Measurements from ENCODE around the gene INPP5B. TPM values are rescaled to one million over a fixed set of nuclear protein-coding genes. Genes with fewer than 3 reads are reported as not detected.

The INPP5B gene
- total and polyA plus RNA-seq, 8 donors: 7.2 to 56.7 (median 9.5) TPM

DNA sequence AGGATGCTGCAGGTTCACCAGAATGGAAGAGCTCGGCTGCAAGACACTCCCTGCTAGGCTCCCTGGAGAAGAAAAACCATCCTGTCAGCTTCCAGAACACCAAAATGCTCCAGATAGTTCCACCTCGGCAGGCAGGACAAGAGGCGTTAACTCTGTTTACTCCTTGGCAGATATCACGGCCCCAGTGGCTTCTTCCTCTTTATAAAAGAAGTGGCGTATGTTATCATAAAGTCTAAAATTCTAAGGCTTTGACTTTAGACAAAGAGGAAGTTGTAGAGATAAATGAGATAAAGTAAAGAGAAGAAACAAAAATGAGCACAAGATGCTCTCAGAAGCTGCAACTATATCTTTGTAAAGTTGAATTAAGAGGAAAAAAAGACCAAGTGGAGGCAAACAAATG lies 63.2 kb downstream of the INPP5B start:
- no peak for TF ChIP-seq POLR2A (IDR thresholded peaks at IDR 0.05)
- TF ChIP-seq EP300 (IDR thresholded peaks at IDR 0.05): no peak
- no peak for TF ChIP-seq CTCF (IDR thresholded peaks at IDR 0.05)
- no peak for TF ChIP-seq POLR2AphosphoS5 (IDR thresholded peaks at IDR 0.05)
- WGBS, 5 donors: 58 to 73% (median 65%) methylated on average over 5 of the region's 5 CpGs
- Histone ChIP-seq H3K27ac (no peak overlapping the region), H3K4me1 (peaks cover 0 to 2% (median under 1%) of the 10 kb centered on the region in 4 donors), H3K9me3 (no peaks in the 10 kb centered on the region), H3K27me3 (no peaks in the 10 kb centered on the region), H3K36me3 (peaks cover 75 to 100% (median 100%) of the 10 kb centered on the region in 4 donors), H3K4me3 (no peak overlapping the region)
- intact Hi-C loops (cut with DNase I; ENCODE audit: low total_unique reads): loop anchor here (10.0 kb wide), 1 partner anchor 91 kb away; no protein-coding TSS in a partner anchor
- DNase-seq: no peak

GRCh38 chr1:37879865-37880264 lies 67.0 kb downstream of the INPP5B start:
- peaks cover 67 to 100% (median 99%) of the 10 kb centered on the region in 4 donors for H3K36me3 ChIP-seq
- H3K9me3 ChIP-seq: no peaks in the 10 kb centered on the region
- no peak for DNase-seq
- intact Hi-C loops (cut with DNase I; ENCODE audit: low total_unique reads): loop anchor here (10.0 kb wide), 1 partner anchor 95 kb away; no protein-coding TSS in a partner anchor
- H3K4me1 ChIP-seq: no peaks in the 10 kb centered on the region
- H3K4me3 ChIP-seq: no peak overlapping the region
- 81 to 94% (median 87%) methylated on average over 4 of the region's 4 CpGs for WGBS, 5 donors
- no peak overlapping the region for H3K27ac ChIP-seq
- no peaks in the 10 kb centered on the region for H3K27me3 ChIP-seq
- no peak for TF ChIP-seq EP300 (IDR thresholded peaks at IDR 0.05)
- TF ChIP-seq POLR2AphosphoS5 (IDR thresholded peaks at IDR 0.05): no peak
- TF ChIP-seq POLR2A (IDR thresholded peaks at IDR 0.05): no peak
- no peak for TF ChIP-seq CTCF (IDR thresholded peaks at IDR 0.05)

- WGBS, 5 donors: 86 to 94% (median 91%) methylated on average over 6 of the region's 6 CpGs
- intact Hi-C loops (cut with DNase I; ENCODE audit: low total_unique reads): no loop called here
- DNase-seq: no peak
- Histone ChIP-seq H3K27me3 (no peaks in the 10 kb centered on the region), H3K27ac (no peak overlapping the region), H3K36me3 (peaks cover 80 to 100% (median 99%) of the 10 kb centered on the region in 4 donors), H3K9me3 (no peaks in the 10 kb centered on the region), H3K4me3 (no peak overlapping the region), H3K4me1 (no peaks in the 10 kb centered on the region)
- TF ChIP-seq CTCF (IDR thresholded peaks at IDR 0.05) (no peak), POLR2AphosphoS5 (IDR thresholded peaks at IDR 0.05) (no peak), EP300 (IDR thresholded peaks at IDR 0.05) (no peak), POLR2A (IDR thresholded peaks at IDR 0.05) (no peak)
Observed at GRCh38 chr1:37878071-37878470, 68.8 kb downstream of the INPP5B start.

DNA sequence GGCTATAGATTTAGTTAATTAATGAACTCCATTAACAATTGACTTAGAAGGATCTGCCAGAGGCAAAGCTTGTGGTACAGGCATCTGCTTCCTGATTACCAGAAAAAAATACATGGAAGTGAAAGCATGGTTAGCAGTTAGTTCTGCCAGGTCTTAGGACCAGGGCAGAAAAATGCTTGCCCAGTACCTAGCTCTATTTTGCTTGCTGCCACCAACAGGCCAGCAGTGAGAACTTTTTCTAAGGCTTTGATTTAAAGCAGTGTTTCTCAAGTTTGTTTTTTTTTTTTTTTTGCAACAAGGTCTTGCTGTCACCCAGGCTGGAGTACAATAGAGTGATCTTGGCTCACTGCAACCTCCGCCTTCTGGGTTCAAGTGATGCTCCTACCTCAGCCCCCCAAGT lies 71.0 kb downstream of the INPP5B start:
- intact Hi-C loops (cut with DNase I; ENCODE audit: low total_unique reads): no loop called here
- Histone ChIP-seq H3K27ac (no peak overlapping the region), H3K4me1 (no peaks in the 10 kb centered on the region), H3K36me3 (peaks cover 75 to 100% (median 97%) of the 10 kb centered on the region in 4 donors), H3K9me3 (no peaks in the 10 kb centered on the region), H3K4me3 (no peak overlapping the region), H3K27me3 (no peaks in the 10 kb centered on the region)
- DNase-seq: peak in 1 of 2 donors; percentile 18
- no peak for TF ChIP-seq EP300 (IDR thresholded peaks at IDR 0.05)
- no peak for TF ChIP-seq POLR2AphosphoS5 (IDR thresholded peaks at IDR 0.05)
- no peak for TF ChIP-seq POLR2A (IDR thresholded peaks at IDR 0.05)
- no peak for TF ChIP-seq CTCF (IDR thresholded peaks at IDR 0.05)
- WGBS, 5 donors: 93 to 100% (median 100%) methylated on average over 1 of the region's 1 CpG
